ENCODE results near the gene PTPRK.
A peak's percentile ranks its signal among the peaks of the same experiment; 100 is the strongest.
"Not testable (repeated sequence)": the region's sequence is repeated elsewhere in the genome, so short reads cannot be mapped to it uniquely, and the experiment has no call there.

Gene PTPRK

GRCh38 chr6:127980996-127981395 is 539.4 kb downstream of the PTPRK start:
- no peak for DNase-seq
- Histone ChIP-seq H2BK15ac (ENCODE audit: low read depth, poor library complexity, severe bottlenecking) (no peak overlapping the region), H4K91ac (ENCODE audit: low read length) (no peak overlapping the region), H3K36me3 (ENCODE audit: control insufficient read depth in 1 of 2, insufficient read depth in 2 of 2, low read depth in 1 of 2, low read length in 2 of 2) (peaks cover 0 to 45% of the 10 kb centered on the region in 2 experiments), H2BK5ac (ENCODE audit: low read depth, low read length, poor library complexity, severe bottlenecking) (no peak overlapping the region), H2AFZ (ENCODE audit: low read depth, low read length) (no peak overlapping the region), H3K4me2 (ENCODE audit: low read length, poor library complexity, severe bottlenecking) (no peak overlapping the region), H4K8ac (ENCODE audit: low read length) (no peak overlapping the region), H2BK12ac (ENCODE audit: low read length in 2 of 2) (no peak overlapping the region), H3K4me1 (ENCODE audit: control insufficient read depth, insufficient read depth, low read depth, low read length) (no peaks in the 10 kb centered on the region), H3K4me3 (ENCODE audit: insufficient read depth in 1 of 2, low read depth in 1 of 2, low read length in 2 of 2) (no peak overlapping the region), H3K23ac (ENCODE audit: low read length in 2 of 2) (no peak overlapping the region), H3K27ac (ENCODE audit: low read length, poor library complexity, severe bottlenecking) (no peak overlapping the region), H3K27me3 (ENCODE audit: control insufficient read depth in 1 of 2, insufficient read depth in 1 of 2, low read length in 2 of 2) (no peaks in the 10 kb centered on the region), H3K9me3 (ENCODE audit: control insufficient read depth, low read length) (no peaks in the 10 kb centered on the region), H2BK120ac (ENCODE audit: low read depth, low read length) (no peak overlapping the region), H2AK5ac (ENCODE audit: low read length, severe bottlenecking) (no peak overlapping the region), H3K4ac (ENCODE audit: low read depth in 1 of 2, low read length in 2 of 2) (no peak overlapping the region), H3K14ac (ENCODE audit: low read length in 2 of 2) (no peak overlapping the region), H3K18ac (ENCODE audit: low read depth in 1 of 2, low read length in 2 of 2) (no peak overlapping the region), H3K9ac (ENCODE audit: low read length) (no peak overlapping the region), H3K79me1 (replicated peaks; ENCODE audit: low read length, poor library complexity, severe bottlenecking) (no peaks in the 10 kb centered on the region)
- 98% methylated on average over 4 of the region's 5 CpGs for WGBS

- H3K79me1 ChIP-seq (replicated peaks; ENCODE audit: low read length, poor library complexity, severe bottlenecking); DNase-seq; H2BK120ac ChIP-seq (ENCODE audit: low read depth, low read length); H2AK5ac ChIP-seq (ENCODE audit: low read length, severe bottlenecking); H2AFZ ChIP-seq (ENCODE audit: low read depth, low read length); H3K18ac ChIP-seq (ENCODE audit: low read depth in 1 of 2, low read length in 2 of 2); H3K14ac ChIP-seq (ENCODE audit: low read length in 2 of 2); H4K91ac ChIP-seq (ENCODE audit: low read length); H2BK5ac ChIP-seq (ENCODE audit: low read depth, low read length, poor library complexity, severe bottlenecking); H2BK15ac ChIP-seq (ENCODE audit: low read depth, poor library complexity, severe bottlenecking); H3K9ac ChIP-seq (ENCODE audit: low read length); H3K4ac ChIP-seq (ENCODE audit: low read depth in 1 of 2, low read length in 2 of 2); H3K9me3 ChIP-seq (ENCODE audit: control insufficient read depth, low read length); H3K23ac ChIP-seq (ENCODE audit: low read length in 2 of 2); H4K8ac ChIP-seq (ENCODE audit: low read length); H3K27me3 ChIP-seq (ENCODE audit: control insufficient read depth in 1 of 2, insufficient read depth in 1 of 2, low read length in 2 of 2); H3K4me2 ChIP-seq (ENCODE audit: low read length, poor library complexity, severe bottlenecking); H3K4me1 ChIP-seq (ENCODE audit: control insufficient read depth, insufficient read depth, low read depth, low read length); H3K27ac ChIP-seq (ENCODE audit: low read length, poor library complexity, severe bottlenecking); H3K4me3 ChIP-seq (ENCODE audit: insufficient read depth in 1 of 2, low read depth in 1 of 2, low read length in 2 of 2): not testable (repeated sequence)
- WGBS: 100% methylated on average over 1 of the region's 2 CpGs
- peaks cover 6 to 58% of the 10 kb centered on the region in 2 experiments for H3K36me3 ChIP-seq (ENCODE audit: control insufficient read depth in 1 of 2, insufficient read depth in 2 of 2, low read depth in 1 of 2, low read length in 2 of 2)
- H2BK12ac ChIP-seq (ENCODE audit: low read length in 2 of 2): peak overlapping the region; percentile 43 to 46
Observed at GRCh38 chr6:127978185-127978584, 542.2 kb downstream of the PTPRK start.

- H2BK120ac ChIP-seq (ENCODE audit: low read depth, low read length): no peak overlapping the region
- H3K4me1 ChIP-seq (ENCODE audit: control insufficient read depth, insufficient read depth, low read depth, low read length): no peaks in the 10 kb centered on the region
- H3K36me3 ChIP-seq (ENCODE audit: control insufficient read depth in 1 of 2, insufficient read depth in 2 of 2, low read depth in 1 of 2, low read length in 2 of 2): peaks cover 6 to 67% of the 10 kb centered on the region in 2 experiments
- no peak overlapping the region for H2AK5ac ChIP-seq (ENCODE audit: low read length, severe bottlenecking)
- no peak overlapping the region for H3K27ac ChIP-seq (ENCODE audit: low read length, poor library complexity, severe bottlenecking)
- H3K23ac ChIP-seq (ENCODE audit: low read length in 2 of 2): no peak overlapping the region
- peak overlapping the region in 1 of 2 experiments; percentile 59 for H3K4ac ChIP-seq (ENCODE audit: low read depth in 1 of 2, low read length in 2 of 2)
- no peaks in the 10 kb centered on the region for H3K27me3 ChIP-seq (ENCODE audit: control insufficient read depth in 1 of 2, insufficient read depth in 1 of 2, low read length in 2 of 2)
- no peaks in the 10 kb centered on the region for H3K9me3 ChIP-seq (ENCODE audit: control insufficient read depth, low read length)
- H3K18ac ChIP-seq (ENCODE audit: low read depth in 1 of 2, low read length in 2 of 2): no peak overlapping the region
- no peak overlapping the region for H2BK12ac ChIP-seq (ENCODE audit: low read length in 2 of 2)
- no peak for DNase-seq
- 100% methylated on average over 1 of the region's 4 CpGs for WGBS
- no peak overlapping the region for H3K4me3 ChIP-seq (ENCODE audit: insufficient read depth in 1 of 2, low read depth in 1 of 2, low read length in 2 of 2)
- no peak overlapping the region for H2BK5ac ChIP-seq (ENCODE audit: low read depth, low read length, poor library complexity, severe bottlenecking)
- no peak overlapping the region for H2AFZ ChIP-seq (ENCODE audit: low read depth, low read length)
- no peak overlapping the region for H3K9ac ChIP-seq (ENCODE audit: low read length)
- no peak overlapping the region for H4K8ac ChIP-seq (ENCODE audit: low read length)
- no peak overlapping the region for H4K91ac ChIP-seq (ENCODE audit: low read length)
- no peaks in the 10 kb centered on the region for H3K79me1 ChIP-seq (replicated peaks; ENCODE audit: low read length, poor library complexity, severe bottlenecking)
- no peak overlapping the region for H2BK15ac ChIP-seq (ENCODE audit: low read depth, poor library complexity, severe bottlenecking)
- no peak overlapping the region for H3K14ac ChIP-seq (ENCODE audit: low read length in 2 of 2)
- no peak overlapping the region for H3K4me2 ChIP-seq (ENCODE audit: low read length, poor library complexity, severe bottlenecking)
Observed at GRCh38 chr6:127976796-127977195, 543.6 kb downstream of the PTPRK start.

- Histone ChIP-seq H2BK12ac (ENCODE audit: low read length in 2 of 2) (no peak overlapping the region), H2BK5ac (ENCODE audit: low read depth, low read length, poor library complexity, severe bottlenecking) (no peak overlapping the region), H4K91ac (ENCODE audit: low read length) (no peak overlapping the region), H3K14ac (ENCODE audit: low read length in 2 of 2) (no peak overlapping the region), H3K4me1 (ENCODE audit: control insufficient read depth, insufficient read depth, low read depth, low read length) (no peaks in the 10 kb centered on the region), H3K9ac (ENCODE audit: low read length) (no peak overlapping the region), H3K18ac (ENCODE audit: low read depth in 1 of 2, low read length in 2 of 2) (peak overlapping the region in 1 of 2 experiments; percentile 57), H3K27me3 (ENCODE audit: control insufficient read depth in 1 of 2, insufficient read depth in 1 of 2, low read length in 2 of 2) (no peaks in the 10 kb centered on the region), H2AFZ (ENCODE audit: low read depth, low read length) (no peak overlapping the region), H2AK5ac (ENCODE audit: low read length, severe bottlenecking) (no peak overlapping the region), H3K4me2 (ENCODE audit: low read length, poor library complexity, severe bottlenecking) (no peak overlapping the region), H3K4me3 (ENCODE audit: insufficient read depth in 1 of 2, low read depth in 1 of 2, low read length in 2 of 2) (no peak overlapping the region), H2BK120ac (ENCODE audit: low read depth, low read length) (no peak overlapping the region), H3K4ac (ENCODE audit: low read depth in 1 of 2, low read length in 2 of 2) (no peak overlapping the region), H3K79me1 (replicated peaks; ENCODE audit: low read length, poor library complexity, severe bottlenecking) (no peaks in the 10 kb centered on the region), H3K23ac (ENCODE audit: low read length in 2 of 2) (no peak overlapping the region), H3K27ac (ENCODE audit: low read length, poor library complexity, severe bottlenecking) (no peak overlapping the region), H3K36me3 (ENCODE audit: control insufficient read depth in 1 of 2, insufficient read depth in 2 of 2, low read depth in 1 of 2, low read length in 2 of 2) (peaks cover 6 to 66% of the 10 kb centered on the region in 2 experiments), H2BK15ac (ENCODE audit: low read depth, poor library complexity, severe bottlenecking) (no peak overlapping the region), H4K8ac (ENCODE audit: low read length) (no peak overlapping the region), H3K9me3 (ENCODE audit: control insufficient read depth, low read length) (no peaks in the 10 kb centered on the region)
- WGBS: 100% methylated on average over 2 of the region's 3 CpGs
- no peak for DNase-seq
Observed at GRCh38 chr6:127976111-127976510, 544.3 kb downstream of the PTPRK start.
